CD1c-positive myeloid dendritic cell (primary cell): ENCODE data around the gene LRRC47.
A peak's percentile ranks its signal among the peaks of the same experiment; 100 is the strongest.
"Not testable (repeated sequence)": the region's sequence is repeated elsewhere in the genome, so short reads cannot be mapped to it uniquely, and the experiment has no call there.

Experiments
- DNase-seq: peaks from one replicate; pipeline ENCODE4 v3.0.0-alpha.2; 2016; ENCODE audit errors: extremely low spot score

Gene LRRC47

DNA sequence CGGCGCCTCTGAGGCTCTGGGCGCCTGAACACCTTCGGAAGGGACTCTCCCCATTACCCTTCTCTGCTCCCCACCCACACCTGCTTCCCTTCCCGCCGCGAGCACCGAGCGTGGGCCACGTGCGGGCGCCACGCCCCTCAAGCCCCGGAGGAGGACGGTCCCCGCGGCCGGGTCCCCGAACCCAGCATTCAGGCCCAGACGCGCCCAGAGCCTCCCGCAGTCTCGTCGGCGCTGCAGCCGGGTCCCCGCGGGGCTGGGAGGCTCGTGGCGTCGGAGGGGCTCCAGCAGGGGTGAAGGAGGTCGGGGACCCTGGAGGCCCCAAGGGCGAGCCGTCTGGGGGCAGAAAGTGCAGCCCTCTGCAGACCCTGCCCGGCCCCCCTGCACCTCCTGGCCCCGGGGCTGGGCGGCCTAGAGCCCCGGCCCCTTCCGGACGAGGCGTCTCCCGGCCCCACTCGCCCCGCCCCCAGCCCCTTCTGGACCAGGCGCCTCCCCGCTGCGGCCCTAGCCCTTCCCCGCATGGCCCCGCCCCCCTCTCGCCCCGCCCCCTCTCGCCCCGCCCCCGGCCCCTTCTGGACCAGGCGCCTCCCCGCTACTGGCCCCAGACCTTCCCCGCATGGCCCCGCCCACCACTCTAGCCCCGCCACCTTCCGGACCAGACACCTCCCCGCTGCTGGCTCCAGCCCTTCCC lies 24.1 kb downstream of the LRRC47 start:
- DNase-seq: peak; percentile 61

DNA sequence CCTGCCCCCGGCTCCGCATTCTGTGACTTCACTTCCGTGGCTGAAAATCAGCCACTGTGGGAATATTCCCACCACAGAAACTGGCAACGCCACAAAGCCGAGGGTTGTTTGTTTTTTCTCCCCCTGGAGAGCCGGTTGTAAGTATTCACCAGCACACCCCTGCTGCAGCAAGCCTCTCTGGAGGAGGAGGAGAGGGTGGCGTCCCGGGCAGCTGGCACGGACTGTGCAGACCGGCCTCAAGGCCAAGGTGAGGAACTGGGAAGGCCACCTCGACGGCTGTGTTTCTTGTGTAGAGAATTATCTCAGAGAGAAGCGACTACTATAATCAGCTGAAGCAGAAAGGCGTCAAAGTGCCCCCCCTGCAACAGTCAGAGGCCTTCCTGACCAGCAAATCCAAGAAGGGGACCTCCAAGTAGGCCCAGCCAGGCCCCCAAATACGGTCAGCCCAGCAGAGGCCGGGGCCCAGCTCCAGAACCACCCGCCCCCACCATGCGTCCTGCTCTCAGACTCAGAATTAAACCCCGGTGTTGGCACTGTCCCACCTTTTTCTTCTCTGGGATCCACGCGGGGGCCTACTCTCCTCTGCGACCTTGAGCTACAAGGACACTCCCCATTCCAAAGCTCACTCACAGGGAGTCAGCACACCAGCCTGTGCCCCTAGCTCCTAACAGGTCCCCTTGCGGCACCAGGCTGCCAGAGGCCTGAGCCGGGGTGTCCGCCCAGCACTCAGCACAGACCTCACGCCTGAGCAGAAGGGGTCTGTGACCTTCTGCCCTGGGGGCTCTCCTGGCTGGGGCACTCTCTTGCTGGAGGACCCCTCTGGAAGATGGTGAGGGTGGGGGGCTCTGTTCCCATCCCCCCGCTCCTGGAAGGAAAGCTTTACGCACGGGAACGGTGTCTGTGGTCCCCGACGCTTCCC lies 24.9 kb downstream of the LRRC47 start:
- DNase-seq: no peak

DNA sequence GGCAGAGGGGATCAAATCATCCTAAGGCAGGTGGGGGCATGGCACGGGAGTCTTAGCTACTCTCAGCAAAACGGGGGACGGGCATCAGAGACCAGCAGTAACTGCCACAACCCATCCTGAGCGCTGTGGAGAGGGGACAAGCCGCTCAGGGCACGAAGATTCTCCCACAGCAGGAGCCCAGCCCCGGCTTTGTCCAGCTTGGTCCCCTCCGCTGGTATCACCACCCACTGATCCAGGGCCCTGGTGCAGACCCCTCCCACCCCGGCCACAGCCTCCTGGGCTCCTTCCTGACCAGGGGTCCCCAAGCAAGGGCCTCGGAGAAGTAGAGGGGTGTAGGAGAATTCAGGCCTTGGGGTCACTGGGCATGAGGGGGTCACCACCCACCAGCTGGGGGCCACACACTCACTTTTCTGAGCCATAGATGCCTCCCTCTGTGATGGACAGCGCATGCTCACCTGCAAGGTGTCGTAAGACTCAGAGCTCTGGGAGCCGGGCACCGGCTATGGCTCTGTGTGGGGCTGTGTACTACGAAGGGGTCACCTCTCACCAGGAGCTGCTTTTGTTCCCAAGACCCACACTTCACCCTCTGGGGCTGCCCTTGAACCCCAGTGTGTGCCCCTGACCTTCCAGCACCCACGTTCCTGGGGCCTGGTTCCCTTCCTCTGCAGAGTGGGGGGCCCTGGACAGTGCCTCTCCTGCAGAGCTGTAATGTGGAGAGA lies 26.1 kb downstream of the LRRC47 start:
- no peak for DNase-seq

DNA sequence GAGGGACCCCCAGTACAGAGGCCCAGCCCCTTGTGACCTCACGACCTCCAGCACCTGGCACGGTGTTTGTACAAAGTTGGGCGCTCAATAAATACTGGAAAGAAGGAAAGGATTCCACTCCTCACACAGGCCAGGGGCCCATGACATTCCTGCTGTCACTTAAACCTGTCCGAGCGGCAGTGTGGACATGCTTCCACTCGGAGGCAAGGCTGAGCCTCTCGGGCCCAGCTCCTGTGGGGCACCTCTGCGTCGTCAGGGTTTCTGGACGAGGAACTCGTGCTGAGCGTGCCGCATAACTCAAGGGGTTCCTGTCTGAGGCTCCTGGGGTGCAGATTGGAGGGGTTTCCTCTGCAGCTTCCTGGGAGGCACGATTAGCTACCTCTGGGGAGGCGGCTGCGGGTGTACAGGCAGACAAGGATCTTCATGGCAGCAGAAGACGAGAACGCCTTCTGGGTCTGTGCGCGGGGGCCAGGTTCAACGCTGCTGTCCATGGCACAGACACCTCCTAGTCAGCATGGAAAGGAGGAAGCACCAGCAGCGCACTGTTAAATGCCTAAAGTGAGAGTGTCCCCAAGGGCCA lies 27.4 kb downstream of the LRRC47 start:
- DNase-seq: no peak

DNA sequence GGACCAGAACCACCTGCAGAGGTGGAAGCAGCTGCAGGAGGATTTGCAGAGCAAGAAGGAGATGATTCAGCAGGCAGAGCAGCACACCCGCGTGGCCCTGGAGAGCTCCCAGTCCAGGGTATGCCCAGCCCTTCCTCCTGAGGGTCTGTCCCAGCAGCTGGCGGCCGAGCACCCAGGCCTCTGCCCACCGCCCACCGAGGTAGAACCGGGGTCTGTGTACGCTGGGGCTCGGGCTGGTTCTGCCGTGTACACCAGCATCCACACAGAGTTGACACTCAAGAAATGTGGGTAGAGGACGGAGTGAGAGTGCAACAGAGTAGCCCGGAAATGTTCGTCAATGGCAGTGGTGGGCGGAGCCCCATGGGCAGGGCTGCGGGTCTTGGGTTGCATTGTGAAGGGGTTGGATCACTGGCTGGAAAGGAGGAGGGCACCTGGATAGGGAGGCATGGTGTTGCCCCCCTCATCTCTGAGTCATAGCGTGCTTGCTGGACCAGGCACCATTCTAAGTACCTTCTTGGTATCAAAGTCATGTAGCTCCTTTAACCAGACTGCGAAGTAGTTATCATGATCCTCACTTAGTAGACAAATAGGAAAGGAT lies 28.9 kb downstream of the LRRC47 start:
- no peak for DNase-seq

DNA sequence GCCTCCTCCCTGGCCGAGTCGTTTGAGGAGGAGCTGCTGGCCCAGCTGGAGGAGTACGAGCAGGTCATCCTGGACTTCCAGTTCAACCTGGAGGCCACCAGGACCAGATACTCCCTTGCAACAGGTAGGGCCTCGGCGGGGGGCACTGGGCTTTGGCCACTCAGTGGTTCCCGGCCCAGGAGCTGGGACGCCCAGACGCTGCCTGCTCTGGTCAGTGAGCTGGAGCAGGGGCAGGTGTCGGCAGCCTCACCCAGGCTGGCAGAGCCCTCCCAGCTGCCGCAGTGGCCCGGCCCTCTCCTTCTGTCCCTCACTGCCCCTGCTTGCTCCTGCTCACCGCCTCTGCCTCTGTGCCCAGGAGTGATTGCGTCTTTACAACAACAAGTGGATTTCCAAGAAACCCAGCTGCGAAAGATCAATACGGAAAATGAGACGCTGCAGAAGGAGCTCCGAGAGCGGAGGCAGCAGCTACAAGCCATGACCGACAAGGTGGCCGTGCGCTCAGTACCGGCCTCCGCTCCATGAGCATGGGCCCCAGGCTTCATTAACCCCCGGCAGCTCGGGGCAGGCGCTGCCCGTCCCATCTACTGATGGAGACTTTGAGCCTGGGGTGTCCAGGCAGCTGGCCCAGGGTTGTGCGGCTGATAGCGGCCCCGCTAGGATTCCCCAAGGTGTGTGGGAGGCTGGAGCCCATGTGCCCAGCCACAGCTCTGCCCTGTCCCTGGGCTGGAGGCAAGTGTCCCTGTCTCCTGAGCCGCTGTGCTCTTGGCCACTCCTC lies 32.8 kb downstream of the LRRC47 start:
- DNase-seq: no peak

DNA sequence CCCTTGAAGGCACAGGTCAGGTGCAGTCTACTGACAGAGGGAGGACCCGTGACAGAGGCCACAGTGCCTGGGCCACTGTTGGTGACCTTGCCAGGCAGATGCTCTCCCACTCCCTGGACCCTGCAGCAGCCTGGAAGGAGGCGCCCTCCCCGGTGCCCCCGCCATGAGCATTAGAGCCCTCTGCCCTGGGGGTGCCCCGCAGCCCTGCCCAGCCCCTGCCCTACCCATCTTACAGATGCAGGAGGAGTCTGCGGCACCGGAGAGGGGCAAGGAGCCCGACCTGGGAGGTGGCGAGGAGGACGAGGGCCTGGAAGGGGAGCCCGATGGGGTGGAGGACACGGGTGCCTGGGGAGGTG lies 33.4 kb downstream of the LRRC47 start:
- DNase-seq: no peak

DNA sequence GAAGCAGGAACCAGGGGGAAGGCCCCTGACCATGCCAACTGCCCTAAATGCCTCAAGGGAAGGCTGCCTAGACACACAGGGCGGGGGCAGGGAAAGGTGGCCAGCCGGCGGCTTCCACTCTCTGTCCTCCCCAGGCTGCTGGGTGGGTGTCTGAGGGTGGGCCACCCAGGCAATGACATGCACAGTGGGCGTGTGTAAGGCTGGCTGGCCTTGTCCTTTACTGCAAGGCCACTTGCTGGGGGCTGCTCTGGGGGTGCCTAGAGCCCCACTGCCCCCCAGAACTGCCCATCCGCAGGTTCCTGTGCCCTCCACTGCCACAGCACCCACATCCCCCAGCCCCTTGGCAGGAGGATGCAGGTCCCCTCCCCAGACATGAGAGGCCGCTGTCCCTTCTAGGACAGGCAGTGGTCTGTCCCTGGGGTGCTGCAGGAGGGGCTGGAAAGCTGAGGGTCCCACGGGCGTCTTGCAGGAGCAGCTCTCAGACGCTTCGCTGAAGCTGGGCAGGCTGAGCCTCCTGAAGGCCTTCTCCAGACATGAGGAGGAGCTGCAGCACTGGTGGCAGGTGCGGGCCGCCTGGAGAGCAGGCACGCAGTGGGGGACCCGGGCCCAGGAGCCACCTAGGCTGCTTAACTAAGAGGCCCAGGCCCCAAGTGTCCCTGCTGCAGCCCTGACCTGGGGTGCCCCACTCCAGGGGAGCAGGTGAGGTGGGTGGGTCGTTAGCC lies 34.0 kb downstream of the LRRC47 start:
- DNase-seq: no peak

DNA sequence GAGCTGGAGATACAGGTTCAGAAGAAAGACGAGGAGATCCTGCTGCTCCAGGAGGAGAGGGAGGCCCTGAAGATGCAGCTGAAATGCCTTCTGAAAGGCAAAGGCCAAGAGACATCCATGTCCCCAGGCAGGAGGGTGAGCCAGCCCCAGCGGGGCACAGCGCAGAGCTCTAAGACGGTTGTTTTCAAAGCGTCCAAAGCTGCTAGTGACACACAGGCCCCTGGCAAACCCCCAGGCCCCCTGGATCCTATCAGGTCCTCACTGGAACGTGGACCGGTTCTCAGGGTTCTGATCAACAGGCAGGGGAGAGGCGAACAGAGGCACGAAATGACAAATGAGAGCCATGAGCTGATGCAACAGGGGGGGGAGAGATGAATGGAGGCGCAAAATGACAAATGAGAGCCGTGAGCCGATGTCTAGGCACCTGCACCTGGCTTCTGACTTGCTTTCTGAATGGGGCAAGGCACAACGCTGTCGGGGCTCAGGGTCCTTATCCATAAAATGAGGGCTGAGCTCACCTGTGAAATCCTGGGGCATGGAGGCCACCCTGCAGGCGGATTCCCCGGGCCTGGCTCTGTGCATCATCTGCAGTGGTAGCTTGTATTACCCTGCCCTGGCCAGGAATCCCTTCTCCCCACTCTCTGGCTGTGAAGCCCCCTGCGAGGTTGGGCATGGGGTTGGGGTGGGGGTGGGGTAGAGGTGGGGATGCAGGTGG lies 34.8 kb downstream of the LRRC47 start:
- DNase-seq: no peak

DNA sequence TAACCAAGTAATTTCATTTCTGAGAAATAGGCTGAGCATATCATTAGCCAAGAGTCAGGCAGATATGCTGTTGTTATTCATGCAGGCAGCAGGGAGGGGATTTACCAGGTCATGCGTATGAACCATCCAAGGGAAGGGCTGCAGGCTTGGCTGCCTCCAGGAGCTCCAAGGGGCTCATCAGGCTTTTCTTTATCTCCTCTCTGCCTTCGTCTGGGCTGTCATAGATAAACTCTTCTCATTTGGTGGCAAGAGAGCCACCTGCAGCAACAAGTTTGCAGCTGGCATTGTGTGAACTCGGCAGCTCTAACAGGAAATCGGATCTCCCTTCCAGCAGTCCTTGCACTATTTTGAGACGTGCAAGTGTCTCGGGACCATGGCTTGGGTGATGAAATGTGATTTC lies 36.5 kb downstream of the LRRC47 start:
- no peak for DNase-seq

DNA sequence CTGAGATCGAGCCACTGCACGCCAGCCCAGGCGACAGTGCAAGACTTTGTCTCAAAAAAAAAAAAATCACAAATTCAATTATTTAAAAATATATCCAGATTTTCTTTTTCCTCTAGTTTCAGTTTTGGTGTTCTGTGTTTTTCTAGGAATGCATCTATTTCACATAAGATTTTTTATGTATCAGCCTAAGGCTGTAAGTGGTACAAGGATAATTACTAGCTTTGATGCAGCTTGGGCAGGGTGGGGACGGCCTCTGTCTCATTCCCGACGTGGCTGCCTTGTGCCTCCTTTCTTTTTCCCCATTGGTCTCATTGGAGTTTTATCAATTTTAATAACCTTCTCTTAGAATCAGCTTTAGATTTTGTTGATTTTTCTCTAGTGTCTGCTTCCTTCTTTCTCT lies 37.1 kb downstream of the LRRC47 start:
- no peak for DNase-seq

DNA sequence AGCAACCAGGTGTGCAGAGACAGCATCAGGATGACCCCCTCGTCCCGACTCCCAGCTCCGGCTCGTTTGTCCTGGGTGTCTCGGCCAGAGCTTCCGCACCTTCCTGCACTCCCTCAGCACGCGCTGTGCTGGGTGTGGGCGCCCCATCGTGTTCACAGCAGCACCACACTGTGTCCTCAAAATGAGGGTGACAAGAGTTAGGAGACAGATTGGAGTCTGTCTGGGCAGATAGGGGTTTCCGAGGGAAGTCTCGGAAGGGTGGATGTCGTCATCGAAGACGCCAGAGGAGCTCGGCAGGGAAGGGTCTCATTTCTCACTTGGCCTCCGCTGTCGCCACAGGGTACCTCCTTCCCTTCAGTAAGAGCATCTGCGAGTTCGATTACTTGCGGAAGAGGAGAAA lies 39.9 kb downstream of the LRRC47 start:
- no peak for DNase-seq

DNA sequence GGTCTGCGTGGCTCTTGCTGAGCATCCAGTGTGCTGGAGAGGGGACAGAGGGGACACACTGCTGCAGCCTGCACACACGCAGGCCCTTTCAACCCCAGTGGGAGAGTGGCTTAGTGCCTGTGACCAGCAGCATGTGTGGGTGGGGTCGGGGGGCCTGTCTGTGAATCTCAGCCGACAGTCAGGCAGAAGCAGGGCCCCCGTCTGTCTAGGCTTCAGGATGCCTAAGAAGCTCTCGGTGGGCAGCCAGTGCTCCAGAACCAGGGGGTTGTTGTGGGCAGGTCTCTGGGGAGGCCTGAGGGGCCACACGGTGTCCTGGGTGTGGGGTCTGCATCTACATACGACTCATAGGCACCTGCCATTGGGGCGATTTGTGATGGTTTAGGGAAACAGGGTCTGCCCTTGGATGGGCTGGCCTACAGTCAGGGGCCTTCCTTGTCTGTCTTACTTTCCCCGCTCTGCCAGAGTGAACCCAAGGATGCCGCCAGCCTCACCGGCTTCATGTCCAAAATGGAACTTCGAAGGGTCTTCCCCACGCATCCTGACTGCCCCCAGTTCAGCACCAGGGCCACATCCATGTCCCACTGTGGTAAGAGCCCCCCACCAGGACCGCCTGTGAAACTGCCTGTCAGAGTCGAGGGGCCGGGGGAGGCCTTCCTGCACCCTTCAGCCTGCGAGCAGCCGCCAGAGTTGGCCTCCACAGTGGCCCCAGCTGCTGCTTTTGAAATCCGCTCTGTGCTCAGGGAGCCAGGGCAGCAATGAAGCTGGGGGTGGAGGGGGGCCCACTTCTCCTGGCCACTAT lies 42.4 kb downstream of the LRRC47 start:
- no peak for DNase-seq

DNA sequence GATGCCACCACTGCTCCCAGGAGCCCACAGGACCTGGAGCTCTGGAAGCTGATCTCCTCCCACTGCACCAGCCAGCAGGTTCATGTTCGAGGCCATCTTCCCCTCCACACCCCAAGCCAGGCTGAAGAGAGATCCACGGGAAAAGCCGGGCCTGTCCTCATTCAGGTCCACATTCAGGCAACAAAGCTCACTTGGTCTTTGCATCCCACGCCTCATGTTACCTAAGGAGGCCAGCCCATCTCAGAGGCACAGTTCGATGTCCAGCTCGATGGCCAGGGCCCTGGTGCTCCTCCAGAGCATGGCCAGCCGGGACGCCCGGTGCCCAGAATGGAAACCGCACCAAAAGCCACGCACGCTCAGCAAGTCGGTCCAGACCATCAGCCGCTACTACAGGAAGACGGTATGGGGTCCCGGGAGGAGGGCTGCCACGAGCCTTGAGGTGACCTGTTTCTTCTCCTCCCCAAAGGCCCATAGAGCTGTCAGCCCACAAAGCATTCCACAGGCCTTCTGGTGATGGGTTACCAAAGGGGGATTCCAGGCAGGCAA lies 43.8 kb downstream of the LRRC47 start, which contains the start of gene CCDC27:
TSS of gene CCDC27 (plus strand) at position 51 of the 546 bp plus-strand sequence. CDS start at position 83, 32 bp downstream.
- DNase-seq: no peak

DNA sequence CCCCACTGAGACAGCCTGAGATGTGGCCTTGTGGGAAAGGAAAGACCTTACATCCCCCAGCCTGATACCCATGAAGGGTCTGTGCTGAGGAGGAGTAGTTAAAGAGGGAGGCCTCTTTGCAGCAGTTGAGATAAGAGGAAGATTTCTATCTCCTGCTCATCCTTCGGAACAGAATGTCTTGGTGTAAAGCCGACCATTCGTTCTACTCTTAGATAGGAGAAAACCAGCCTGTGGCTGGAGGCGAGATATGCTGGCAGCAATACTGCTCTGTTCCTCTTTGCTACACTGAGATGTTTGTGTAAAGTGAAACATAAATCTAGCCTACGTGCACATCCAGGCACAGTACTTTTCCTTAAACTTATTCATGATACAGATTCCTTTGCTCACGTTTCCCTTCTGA lies 45.6 kb downstream of the LRRC47 start:
- DNase-seq: no peak

DNA sequence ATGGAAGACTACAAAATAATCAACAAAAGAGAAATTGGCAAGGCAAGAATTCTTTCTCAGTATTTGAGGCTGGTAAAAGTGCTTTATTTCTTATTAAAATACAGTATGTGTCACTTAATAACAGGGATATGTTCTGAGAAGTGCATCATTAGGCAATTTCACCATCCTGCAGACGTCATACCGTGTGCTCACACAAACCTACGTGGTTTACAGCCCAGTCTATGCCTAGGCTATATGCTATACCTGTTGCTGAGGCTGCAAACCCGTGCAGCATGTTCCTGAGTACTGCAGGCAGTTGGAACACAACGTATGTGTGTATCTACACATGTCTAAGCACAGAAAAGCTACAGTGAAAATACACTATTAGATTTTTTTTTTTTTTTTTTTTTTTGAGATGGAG lies 46.8 kb downstream of the LRRC47 start:
- no peak for DNase-seq

DNA sequence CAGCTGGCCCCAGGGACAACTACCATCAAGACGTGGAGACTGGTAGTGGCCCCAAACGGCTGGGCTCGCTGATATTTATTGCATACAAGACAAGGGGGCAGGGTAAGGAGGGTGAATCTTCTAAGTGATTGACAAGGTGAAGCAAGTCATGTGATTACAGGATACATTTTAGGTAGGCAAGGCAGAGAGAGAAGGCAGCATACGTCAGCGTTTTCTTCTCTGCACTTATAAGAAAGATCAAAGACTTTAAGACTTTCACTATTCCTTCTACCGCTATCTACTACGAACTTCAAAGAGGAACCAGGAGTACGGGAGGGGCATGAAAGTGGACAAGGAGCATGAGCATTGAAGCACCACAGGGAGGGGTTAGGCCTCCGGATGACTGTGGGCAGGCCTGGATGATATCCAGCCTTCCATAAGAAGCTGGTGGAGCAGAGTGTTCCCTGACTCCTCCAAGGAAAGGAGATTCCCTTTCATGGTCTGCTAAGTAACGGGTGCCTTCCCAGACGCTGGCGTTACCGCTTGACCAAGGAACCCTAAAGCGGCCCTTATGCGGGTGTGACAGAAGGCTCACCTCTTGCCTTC lies 47.9 kb downstream of the LRRC47 start:
- DNase-seq: not testable (repeated sequence)

DNA sequence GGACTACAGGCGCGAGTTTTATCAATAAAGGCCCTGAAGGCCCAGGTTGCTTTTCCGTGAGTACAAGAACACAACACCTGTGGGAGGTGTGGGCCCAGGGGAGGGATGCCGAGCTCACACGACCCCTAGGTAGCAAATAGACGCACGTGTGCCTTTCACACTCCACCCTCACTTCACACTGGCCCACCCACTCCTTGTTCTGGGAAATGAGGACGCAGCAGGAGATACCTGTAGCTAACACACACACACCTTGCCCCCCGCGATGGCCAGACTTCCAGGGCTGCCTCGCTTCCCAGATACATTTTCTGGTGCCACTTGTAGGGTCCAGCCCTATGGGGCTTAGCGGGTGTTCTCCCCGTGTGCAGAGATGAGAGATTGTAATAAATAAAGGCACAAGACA lies 48.4 kb downstream of the LRRC47 start:
- DNase-seq: no peak
